GM19023 (cell line): ENCODE measurements around the gene AGBL1.
"Not testable (repeated sequence)": the region's sequence is repeated elsewhere in the genome, so short reads cannot be mapped to it uniquely, and the experiment has no call there.

Experiments
- ATAC-seq: cut with Tn5 transposase; IDR thresholded peaks from one replicate; pipeline ENCODE4 v1.9.1; 2021; ENCODE audit warnings: mild to moderate bottlenecking, moderate library complexity; ENCODE audit not compliant: unreplicated experiment

Gene AGBL1

GRCh38 chr15:86082619-86083380 lies 3.1 kb downstream of the AGBL1 start:
- ATAC-seq = no peak

- no peak for ATAC-seq
Observed at GRCh38 chr15:86087808-86088207, 8.1 kb downstream of the AGBL1 start.

GRCh38 chr15:86089422-86089821 lies 9.8 kb downstream of the AGBL1 start:
- no peak for ATAC-seq

GRCh38 chr15:86101818-86102217 lies 22.1 kb downstream of the AGBL1 start:
- no peak for ATAC-seq

- no peak for ATAC-seq
Observed at GRCh38 chr15:86103825-86104224, 24.2 kb downstream of the AGBL1 start.

GRCh38 chr15:86106306-86106705 lies 26.6 kb downstream of the AGBL1 start:
- no peak for ATAC-seq

- ATAC-seq = no peak
Observed at GRCh38 chr15:86115145-86115801, 35.6 kb downstream of the AGBL1 start.

- no peak for ATAC-seq
Observed at GRCh38 chr15:86121568-86122225, 42.0 kb downstream of the AGBL1 start.

GRCh38 chr15:86122691-86123391 lies 43.2 kb downstream of the AGBL1 start:
- not testable (repeated sequence) for ATAC-seq

- no peak for ATAC-seq
Observed at GRCh38 chr15:86125775-86126174, 46.1 kb downstream of the AGBL1 start.

- no peak for ATAC-seq
Observed at GRCh38 chr15:86127547-86127946, 47.9 kb downstream of the AGBL1 start.

- no peak for ATAC-seq
Observed at GRCh38 chr15:86135041-86135440, 55.4 kb downstream of the AGBL1 start.

GRCh38 chr15:86136861-86137260 lies 57.2 kb downstream of the AGBL1 start:
- no peak for ATAC-seq

GRCh38 chr15:86138798-86139197 lies 59.1 kb downstream of the AGBL1 start:
- ATAC-seq = no peak

GRCh38 chr15:86139828-86140227 lies 60.2 kb downstream of the AGBL1 start:
- ATAC-seq = no peak

- no peak for ATAC-seq
Observed at GRCh38 chr15:86154705-86155104, 75.0 kb downstream of the AGBL1 start.

- ATAC-seq = no peak
Observed at GRCh38 chr15:86155551-86155950, 75.9 kb downstream of the AGBL1 start.

GRCh38 chr15:86157606-86158293 lies 78.1 kb downstream of the AGBL1 start:
- no peak for ATAC-seq

- no peak for ATAC-seq
Observed at GRCh38 chr15:86159468-86159867, 79.8 kb downstream of the AGBL1 start.

- ATAC-seq = no peak
Observed at GRCh38 chr15:86161250-86161649, 81.6 kb downstream of the AGBL1 start.

GRCh38 chr15:86162172-86162591 lies 82.5 kb downstream of the AGBL1 start:
- no peak for ATAC-seq
